AG04450 (cell line): Measurements from ENCODE around the gene CCDC12. TPM values are rescaled to one million over a fixed set of nuclear protein-coding genes. Genes with fewer than 3 reads are reported as not detected.
A peak's percentile ranks its signal among the peaks of the same experiment; 100 is the strongest.

ENCODE experiments used
- CTCF ChIA-PET: fragments of 300-600, 350-600 bp; formaldehyde crosslinking; extraction: SDS; loops from one replicate; lab custom pipeline; 2022; ENCODE audit warnings: antibody characterized with exemption, inconsistent platforms; lab: Charles Lee
- POLR2A ChIA-PET: fragments of 350-600 bp; formaldehyde crosslinking; extraction: SDS; loops from one replicate; lab custom pipeline; 2021; ENCODE audit warnings: antibody characterized with exemption, inconsistent platforms; lab: Yijun Ruan, JAX
- DNase-seq: peaks from one replicate; pipeline ENCODE4 v3.0.0-alpha.2; 2011; ENCODE audit warnings: low read depth, low spot score
- H3K27ac ChIP-seq: one replicate; pipeline ENCODE4 v1.5.1; 2012; ENCODE audit warnings: low read depth, low read length, control low read depth
- H3K27me3 ChIP-seq: one replicate; pipeline ENCODE4 v1.6.0; 2012; ENCODE audit warnings: low read length; ENCODE audit not compliant: control insufficient read depth, insufficient read depth
- H3K4me3 ChIP-seq: 2 replicates; pipeline ENCODE4 v1.5.1; 2011; ENCODE audit warnings: mild to moderate bottlenecking, low read depth, low read length, control low read depth
- H3K9me3 ChIP-seq: 2 replicates; pipeline ENCODE4 v1.5.1; 2012; ENCODE audit warnings: low read length; ENCODE audit not compliant: control insufficient read depth, insufficient read depth
- CTCF ChIP-seq: IDR thresholded peaks from 2 replicates; pipeline ENCODE4 v1.5.1; 2011; ENCODE audit warnings: low read depth, low read length, control low read depth, inconsistent platforms
- polyA plus RNA-seq: library from polyadenylated mRNA; depleted of rRNA; stranded (reverse); fragments of >200 nt; gene quantifications from 2 replicates; pipeline ENCODE4 v1.2.3, GENCODE V29; 2011

The CCDC12 gene
- polyA plus RNA-seq, 1 experiment, result 18.3 TPM

DNA sequence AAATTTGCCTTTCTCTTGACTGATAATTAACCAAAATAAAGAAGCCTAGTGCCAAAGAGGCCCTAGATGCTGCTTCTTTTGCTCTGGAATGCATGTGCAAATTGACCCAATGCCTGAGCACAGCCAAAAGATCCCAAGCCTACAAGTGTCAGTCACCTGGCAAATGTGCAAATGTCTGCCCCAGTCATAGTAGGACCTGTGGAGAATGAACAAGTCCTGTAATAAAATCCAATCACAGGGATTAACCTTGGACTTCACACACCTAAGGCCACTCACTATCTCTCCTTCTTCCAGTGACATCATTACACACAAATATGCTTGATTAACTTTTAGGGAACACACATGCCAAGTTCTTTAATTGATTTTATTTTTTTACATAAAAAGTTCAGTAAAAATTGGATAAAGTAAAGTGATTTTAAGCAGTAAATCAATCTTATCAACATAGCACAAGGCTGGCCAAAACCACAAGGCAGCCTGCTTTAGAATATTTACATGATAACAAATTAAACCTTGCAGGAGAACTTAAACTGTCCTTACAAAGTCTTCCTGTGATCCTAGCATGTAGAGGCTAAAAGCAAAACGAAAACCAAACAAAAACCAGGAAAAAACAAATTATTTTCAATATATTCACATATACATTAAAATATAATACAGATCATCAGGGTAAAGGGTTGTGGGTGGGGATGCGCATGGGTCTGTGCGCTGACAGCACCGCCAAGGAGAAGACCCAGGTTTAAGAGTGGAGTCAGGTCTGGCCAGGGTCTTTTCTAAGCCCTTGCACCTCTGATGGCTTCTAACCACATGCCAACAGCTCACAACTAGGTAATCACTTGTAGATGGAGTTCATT, 39.8 kb upstream of the CCDC12 start:
- no peaks in the 10 kb centered on the region for H3K9me3 ChIP-seq
- ChIA-PET POLR2A (interaction anchor here (0.5 kb wide), 1 partner anchor 155 kb away, joined by 7 read pairs; no protein-coding TSS in a partner anchor), CTCF (interaction anchor here (0.6 kb wide), 1 partner anchor 13 kb away, joined by 4 read pairs; no protein-coding TSS in a partner anchor)
- no peaks in the 10 kb centered on the region for H3K27me3 ChIP-seq
- H3K4me3 ChIP-seq, result no peak overlapping the region
- DNase-seq, result no peak
- no peak for TF ChIP-seq CTCF
- peak overlapping the region; percentile 67 for H3K27ac ChIP-seq

- no peak overlapping the region for H3K27ac ChIP-seq
- DNase-seq, result no peak
- no peak for TF ChIP-seq CTCF
- ChIA-PET POLR2A (no interaction called here), CTCF (no interaction called here)
- no peak overlapping the region for H3K4me3 ChIP-seq
- H3K9me3 ChIP-seq, result no peaks in the 10 kb centered on the region; the same call in 1 of the 2 replicates
- no peaks in the 10 kb centered on the region for H3K27me3 ChIP-seq
Measured at GRCh38 chr3:47015151-47015550, 38.6 kb upstream of the CCDC12 start.

DNA sequence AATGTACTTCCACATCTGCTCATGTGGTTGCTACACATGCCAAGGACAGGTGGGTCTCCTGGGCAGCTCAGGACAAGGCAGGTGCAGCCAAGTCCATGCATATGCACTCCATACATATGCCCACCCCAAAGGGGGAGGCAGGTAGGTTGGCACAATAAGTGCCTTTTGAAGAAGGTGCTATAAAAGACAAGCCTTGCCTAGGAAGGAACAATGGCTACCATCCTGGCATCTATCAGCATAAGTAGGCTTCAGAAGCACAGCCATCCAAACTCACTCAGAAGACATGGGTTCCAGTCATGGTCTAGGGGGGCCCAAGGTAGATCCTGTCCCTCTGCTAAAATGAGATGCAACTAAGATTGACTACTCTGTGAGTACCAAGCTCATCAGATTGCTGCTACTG, 37.5 kb upstream of the CCDC12 start:
- ChIA-PET POLR2A (no interaction called here), CTCF (no interaction called here)
- no peak overlapping the region for H3K27ac ChIP-seq
- H3K4me3 ChIP-seq, result no peak overlapping the region
- no peak for DNase-seq
- no peak for TF ChIP-seq CTCF
- H3K27me3 ChIP-seq, result no peaks in the 10 kb centered on the region
- H3K9me3 ChIP-seq, result no peaks in the 10 kb centered on the region; the same call in 1 of the 2 replicates

DNA sequence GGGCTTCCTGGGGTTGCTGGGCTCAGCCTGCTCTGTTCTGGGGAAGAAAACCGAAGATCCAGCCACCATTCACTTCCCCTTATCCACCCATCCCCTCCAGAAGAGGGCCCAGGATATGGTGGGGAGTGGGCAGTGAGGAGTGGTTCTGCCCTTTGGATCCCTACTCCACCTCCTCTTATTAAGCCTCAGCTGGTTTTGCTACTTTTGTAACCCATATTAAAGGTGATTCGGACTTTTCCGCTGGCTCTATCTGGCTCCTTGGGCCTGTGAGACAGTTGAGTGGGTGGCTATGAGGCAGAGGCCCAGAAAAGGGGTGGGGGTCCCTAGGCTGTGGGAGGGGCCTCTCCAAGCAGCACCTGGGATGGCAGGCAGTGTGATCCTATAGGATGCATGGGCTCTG, 36.7 kb upstream of the CCDC12 start:
- no peak overlapping the region for H3K27ac ChIP-seq
- no peak for TF ChIP-seq CTCF
- H3K4me3 ChIP-seq, result no peak overlapping the region
- POLR2A ChIA-PET, result no interaction called here
- H3K27me3 ChIP-seq, result no peaks in the 10 kb centered on the region
- no peaks in the 10 kb centered on the region; the same call in 1 of the 2 replicates for H3K9me3 ChIP-seq
- CTCF ChIA-PET, result no interaction called here
- DNase-seq, result no peak
